Panc1 (cell line): ENCODE results near the gene SSC5D. TPM values are rescaled to one million over a fixed set of nuclear protein-coding genes. Genes with fewer than 3 reads are reported as not detected.

Experiments used
- ATAC-seq: fragments of 200-7000 bp; cut with Tn5 transposase; 2 replicates; pipeline ENCODE4 v1.9.1; 2020; ENCODE audit warnings: mild to moderate bottlenecking, moderate library complexity
- BruUV-seq: library from RNA; stranded (reverse); fragments of 400-500 nt; replicated peaks from 2 replicates; lab custom pipeline; 2021; lab: Mats Ljungman, UMichigan
- CTCF ChIA-PET: fragments of 300-600 bp; sonication (Branson Sonifier 250); formaldehyde crosslinking; loops from one replicate; lab custom pipeline; 2022; ENCODE audit warnings: antibody characterized with exemption; lab: Charles Lee
- POLR2A ChIA-PET: fragments of 300-600 bp; sonication (Branson Sonifier 250); formaldehyde crosslinking; loops from one replicate; lab custom pipeline; 2022; ENCODE audit warnings: antibody characterized with exemption; lab: Charles Lee
- DNase-seq: peaks from one replicate; pipeline ENCODE4 v3.0.0-alpha.2; 2010; ENCODE audit warnings: low read depth, low spot score
- H3K27ac ChIP-seq: 2 replicates; pipeline ENCODE4 v1.5.1; 2011; ENCODE audit warnings: mild to moderate bottlenecking, low read length, inconsistent platforms
- H3K27me3 ChIP-seq: fragments of 200-500 bp; sonication (Bioruptor generic); 2 replicates; pipeline ENCODE4 v1.6.0; 2014; ENCODE audit warnings: low read length, inconsistent platforms; ENCODE audit not compliant: control insufficient read depth, insufficient read depth
- H3K36me3 ChIP-seq: fragments of 200-500 bp; sonication (Bioruptor generic); 2 replicates; pipeline ENCODE4 v1.5.1; 2014; ENCODE audit warnings: inconsistent platforms, mild to moderate bottlenecking, low read length, moderate library complexity; ENCODE audit not compliant: control insufficient read depth, insufficient read depth
- H3K4me1 ChIP-seq: 2 replicates; pipeline ENCODE4 v1.5.1; 2011; ENCODE audit warnings: inconsistent platforms, mild to moderate bottlenecking, low read length, moderate library complexity; ENCODE audit not compliant: control insufficient read depth, insufficient read depth
- H3K4me3 ChIP-seq, 2 experiments: 2 replicates each; pipeline ENCODE4 v1.5.1; 2011 to 2012; ENCODE audit warnings: low read depth in 2 of 2, low read length in 2 of 2, mild to moderate bottlenecking in 2 of 2, inconsistent platforms in 1 of 2, moderate library complexity in 1 of 2
- H3K9me3 ChIP-seq: fragments of 200-500 bp; sonication (Bioruptor generic); 2 replicates; pipeline ENCODE4 v1.5.1; 2014; ENCODE audit warnings: low read depth, mild to moderate bottlenecking, inconsistent platforms, low read length, moderate library complexity; ENCODE audit not compliant: control insufficient read depth, insufficient read depth
- POLR2AphosphoS5 ChIP-seq: IDR thresholded peaks from 2 replicates; pipeline ENCODE4 v1.6.1; 2012; ENCODE audit warnings: mild to moderate bottlenecking, low read depth, low read length, moderate library complexity
- SIN3A ChIP-seq: IDR thresholded peaks from 2 replicates; pipeline ENCODE4 v1.6.1; 2012; ENCODE audit warnings: low read depth, mild to moderate bottlenecking, low read length, moderate library complexity, borderline replicate concordance; ENCODE audit not compliant: insufficient read depth
- TCF7L2 ChIP-seq: IDR thresholded peaks from 2 replicates; pipeline ENCODE4 v1.6.1; 2011; ENCODE audit warnings: mild to moderate bottlenecking, low read depth, low read length, inconsistent platforms
- in situ Hi-C: cut with HindIII; loops from 2 replicates; pipeline ENCODE4 v1.10.0; 2016; ENCODE audit warnings: low sequenced_read_pairs, low pct_unique_long_range_greater_than_20kb
- intact Hi-C: fragments of 100-400 bp; cut with micrococcal nuclease; formaldehyde crosslinking; loops from one replicate; pipeline ENCODE4 v1.10.0; 2022; ENCODE audit not compliant: unreplicated experiment
- total RNA-seq: library from RNA; stranded (reverse); gene quantifications from one replicate; pipeline ENCODE4 v1.2.1, GENCODE V29; 2021; ENCODE audit not compliant: unreplicated experiment
- TF ChIP-seq, protein P1 (sequence below), 2 experiments: IDR thresholded peaks; 2 replicates each; pipeline ENCODE4 v1.6.1; 2011 to 2012; ENCODE audit warnings: low read depth in 2 of 2, control low read depth in 1 of 2, low read length in 1 of 2, mild to moderate bottlenecking in 1 of 2, moderate library complexity in 1 of 2; ENCODE audit not compliant: insufficient read depth in 1 of 2
- TF ChIP-seq, protein P2 (sequence below): fragments of 450-650 bp; IDR thresholded peaks from 2 replicates; pipeline ENCODE4 v1.5.1; 2017; ENCODE audit warnings: mild to moderate bottlenecking

Gene SSC5D
- total RNA-seq, 1 experiment from 2014 or later = 13.0 TPM

GRCh38 chr19:55474269-55475265 is 13.7 kb upstream of the SSC5D start:
- peaks cover 47% of the 10 kb centered on the region for H3K4me1 ChIP-seq
- ChIA-PET CTCF (no interaction called here), POLR2A (no interaction called here)
- H3K27me3 ChIP-seq = no peaks in the 10 kb centered on the region
- peak overlapping the region; percentile 94 for H3K27ac ChIP-seq
- H3K36me3 ChIP-seq = no peaks in the 10 kb centered on the region
- no peak for DNase-seq
- H3K9me3 ChIP-seq = no peaks in the 10 kb centered on the region
- no peak for ATAC-seq
- no TSS peak for BruUV-seq
- in situ Hi-C loops = no loop called here
- H3K4me3 ChIP-seq = no peak overlapping the region
- no peak for TF ChIP-seq SIN3A
- TF ChIP-seq, protein P1, sequence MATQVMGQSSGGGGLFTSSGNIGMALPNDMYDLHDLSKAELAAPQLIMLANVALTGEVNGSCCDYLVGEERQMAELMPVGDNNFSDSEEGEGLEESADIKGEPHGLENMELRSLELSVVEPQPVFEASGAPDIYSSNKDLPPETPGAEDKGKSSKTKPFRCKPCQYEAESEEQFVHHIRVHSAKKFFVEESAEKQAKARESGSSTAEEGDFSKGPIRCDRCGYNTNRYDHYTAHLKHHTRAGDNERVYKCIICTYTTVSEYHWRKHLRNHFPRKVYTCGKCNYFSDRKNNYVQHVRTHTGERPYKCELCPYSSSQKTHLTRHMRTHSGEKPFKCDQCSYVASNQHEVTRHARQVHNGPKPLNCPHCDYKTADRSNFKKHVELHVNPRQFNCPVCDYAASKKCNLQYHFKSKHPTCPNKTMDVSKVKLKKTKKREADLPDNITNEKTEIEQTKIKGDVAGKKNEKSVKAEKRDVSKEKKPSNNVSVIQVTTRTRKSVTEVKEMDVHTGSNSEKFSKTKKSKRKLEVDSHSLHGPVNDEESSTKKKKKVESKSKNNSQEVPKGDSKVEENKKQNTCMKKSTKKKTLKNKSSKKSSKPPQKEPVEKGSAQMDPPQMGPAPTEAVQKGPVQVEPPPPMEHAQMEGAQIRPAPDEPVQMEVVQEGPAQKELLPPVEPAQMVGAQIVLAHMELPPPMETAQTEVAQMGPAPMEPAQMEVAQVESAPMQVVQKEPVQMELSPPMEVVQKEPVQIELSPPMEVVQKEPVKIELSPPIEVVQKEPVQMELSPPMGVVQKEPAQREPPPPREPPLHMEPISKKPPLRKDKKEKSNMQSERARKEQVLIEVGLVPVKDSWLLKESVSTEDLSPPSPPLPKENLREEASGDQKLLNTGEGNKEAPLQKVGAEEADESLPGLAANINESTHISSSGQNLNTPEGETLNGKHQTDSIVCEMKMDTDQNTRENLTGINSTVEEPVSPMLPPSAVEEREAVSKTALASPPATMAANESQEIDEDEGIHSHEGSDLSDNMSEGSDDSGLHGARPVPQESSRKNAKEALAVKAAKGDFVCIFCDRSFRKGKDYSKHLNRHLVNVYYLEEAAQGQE (IDR thresholded peaks at IDR 0.05; ENCODE audit: insufficient read depth in 1 of 2, low read depth in 2 of 2, low read length in 1 of 2) = no peak
- TF ChIP-seq POLR2AphosphoS5 = no peak
- TF ChIP-seq, protein P2, sequence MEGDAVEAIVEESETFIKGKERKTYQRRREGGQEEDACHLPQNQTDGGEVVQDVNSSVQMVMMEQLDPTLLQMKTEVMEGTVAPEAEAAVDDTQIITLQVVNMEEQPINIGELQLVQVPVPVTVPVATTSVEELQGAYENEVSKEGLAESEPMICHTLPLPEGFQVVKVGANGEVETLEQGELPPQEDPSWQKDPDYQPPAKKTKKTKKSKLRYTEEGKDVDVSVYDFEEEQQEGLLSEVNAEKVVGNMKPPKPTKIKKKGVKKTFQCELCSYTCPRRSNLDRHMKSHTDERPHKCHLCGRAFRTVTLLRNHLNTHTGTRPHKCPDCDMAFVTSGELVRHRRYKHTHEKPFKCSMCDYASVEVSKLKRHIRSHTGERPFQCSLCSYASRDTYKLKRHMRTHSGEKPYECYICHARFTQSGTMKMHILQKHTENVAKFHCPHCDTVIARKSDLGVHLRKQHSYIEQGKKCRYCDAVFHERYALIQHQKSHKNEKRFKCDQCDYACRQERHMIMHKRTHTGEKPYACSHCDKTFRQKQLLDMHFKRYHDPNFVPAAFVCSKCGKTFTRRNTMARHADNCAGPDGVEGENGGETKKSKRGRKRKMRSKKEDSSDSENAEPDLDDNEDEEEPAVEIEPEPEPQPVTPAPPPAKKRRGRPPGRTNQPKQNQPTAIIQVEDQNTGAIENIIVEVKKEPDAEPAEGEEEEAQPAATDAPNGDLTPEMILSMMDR = no peak
- TF ChIP-seq TCF7L2 = no peak
- intact Hi-C loops = no loop called here

GRCh38 chr19:55476100-55476775 is 12.0 kb upstream of the SSC5D start, which contains the start of gene ZNF628:
TSS of gene ZNF628 (plus strand) at chr19:55476617. CDS start at chr19:55479911, 3,294 bp downstream.
- Histone ChIP-seq H3K27ac (peak within 1 kb of the TSS; percentile 97), H3K4me1 (peaks cover 52% of the 10 kb centered on the region), H3K4me3 (peak within 1 kb of the TSS; percentile 73 to 94), H3K27me3 (no peaks in the 10 kb centered on the region), H3K9me3 (no peaks in the 10 kb centered on the region), H3K36me3 (no peaks in the 10 kb centered on the region)
- intact Hi-C loops = no loop called here
- TF ChIP-seq POLR2AphosphoS5 = no peak; the same call in 1 of the 2 replicates
- TF ChIP-seq, protein P2 = no peak
- no peak for TF ChIP-seq SIN3A
- TF ChIP-seq, protein P1 (IDR thresholded peaks at IDR 0.05; ENCODE audit: insufficient read depth in 1 of 2, low read depth in 2 of 2, low read length in 1 of 2) = no peak
- no peak for TF ChIP-seq TCF7L2
- POLR2A ChIA-PET = interaction anchor here (0.5 to 1.2 kb wide), 8 partner anchors 9 to 1747 kb away, joined by 3 to 6 read pairs (median 3); partner anchors contain the start of gene NAT14
- CTCF ChIA-PET = interaction anchor here (0.6 to 1.9 kb wide), 3 partner anchors 9 to 133 kb away, joined by 3 to 12 read pairs (median 3); no protein-coding TSS in a partner anchor
- no TSS peak for BruUV-seq
- ATAC-seq (peak; percentile 95), DNase-seq (peak; percentile 89)
- in situ Hi-C loops = no loop called here
